Mesenchymal stem cell (in vitro differentiated cells and primary cell): Measurements from ENCODE around the gene TCF12.

ENCODE experiments used
- DNase-seq: peaks from one replicate; pipeline ENCODE4 v3.0.0-alpha.2; 2013
- H2AFZ ChIP-seq: one replicate; pipeline ENCODE4 v1.6.1; 2013; ENCODE audit warnings: low read depth, mild to moderate bottlenecking, control low read depth, inconsistent platforms, low read length, moderate library complexity
- H2AK5ac ChIP-seq: 2 replicates; pipeline ENCODE4 v1.6.1; 2013; ENCODE audit warnings: low read length, moderate library complexity, mild to moderate bottlenecking, inconsistent platforms; ENCODE audit not compliant: severe bottlenecking
- H2BK120ac ChIP-seq: one replicate; pipeline ENCODE4 v1.6.1; 2013; ENCODE audit warnings: low read depth, mild to moderate bottlenecking, inconsistent platforms, low read length, moderate library complexity
- H2BK12ac ChIP-seq, 2 experiments: one replicate each; pipeline ENCODE4 v1.6.1; 2013; ENCODE audit warnings: inconsistent platforms in 2 of 2, low read length in 2 of 2, mild to moderate bottlenecking in 2 of 2, moderate library complexity in 2 of 2, control low read depth in 1 of 2
- H2BK15ac ChIP-seq: one replicate; pipeline ENCODE4 v1.6.1; 2013; ENCODE audit warnings: mild to moderate bottlenecking, low read depth, inconsistent platforms; ENCODE audit not compliant: poor library complexity, severe bottlenecking
- H2BK5ac ChIP-seq: 2 replicates; pipeline ENCODE4 v1.6.1; 2013; ENCODE audit warnings: low read depth, mild to moderate bottlenecking, low read length, control low read depth, inconsistent platforms; ENCODE audit not compliant: poor library complexity, severe bottlenecking
- H3K14ac ChIP-seq, 2 experiments: one replicate each; pipeline ENCODE4 v1.6.1; 2013; ENCODE audit warnings: inconsistent platforms in 2 of 2, low read length in 2 of 2, control low read depth in 1 of 2, mild to moderate bottlenecking in 1 of 2, moderate library complexity in 1 of 2
- H3K18ac ChIP-seq, 2 experiments: one replicate each; pipeline ENCODE4 v1.6.1; 2013; ENCODE audit warnings: inconsistent platforms in 2 of 2, low read length in 2 of 2, control low read depth in 1 of 2, low read depth in 1 of 2, mild to moderate bottlenecking in 1 of 2
- H3K23ac ChIP-seq, 2 experiments: one replicate each; pipeline ENCODE4 v1.6.1; 2013; ENCODE audit warnings: inconsistent platforms in 2 of 2, low read length in 2 of 2, mild to moderate bottlenecking in 2 of 2, moderate library complexity in 2 of 2, control low read depth in 1 of 2
- H3K27ac ChIP-seq: 2 replicates; pipeline ENCODE4 v1.5.1; 2013; ENCODE audit warnings: mild to moderate bottlenecking, moderate library complexity, low read length, control low read depth, inconsistent platforms; ENCODE audit not compliant: poor library complexity, severe bottlenecking
- H3K27me3 ChIP-seq, 2 experiments: 2 replicates each; pipeline versions ENCODE4 v1.6.1 to v1.7.0; 2013; ENCODE audit warnings: low read length in 2 of 2, mild to moderate bottlenecking in 2 of 2, moderate library complexity in 2 of 2, control low read depth in 1 of 2, inconsistent platforms in 1 of 2; ENCODE audit not compliant: control insufficient read depth in 1 of 2, insufficient read depth in 1 of 2
- H3K36me3 ChIP-seq, 2 experiments: 2 replicates each; pipeline versions ENCODE4 v1.6.1 to v1.7.0; 2013; ENCODE audit warnings: low read length in 2 of 2, control low read depth in 1 of 2, inconsistent platforms in 1 of 2, low read depth in 1 of 2, mild to moderate bottlenecking in 1 of 2; ENCODE audit not compliant: insufficient read depth in 2 of 2, control insufficient read depth in 1 of 2
- H3K4ac ChIP-seq, 2 experiments: one replicate each; pipeline ENCODE4 v1.6.1; 2013; ENCODE audit warnings: inconsistent platforms in 2 of 2, low read length in 2 of 2, mild to moderate bottlenecking in 2 of 2, moderate library complexity in 2 of 2, control low read depth in 1 of 2, low read depth in 1 of 2
- H3K4me1 ChIP-seq: 2 replicates; pipeline ENCODE4 v1.6.1; 2013; ENCODE audit warnings: low read depth, low read length, control low read depth; ENCODE audit not compliant: control insufficient read depth, insufficient read depth
- H3K4me2 ChIP-seq: 2 replicates; pipeline ENCODE4 v1.6.1; 2013; ENCODE audit warnings: low read length, mild to moderate bottlenecking, inconsistent platforms; ENCODE audit not compliant: poor library complexity, severe bottlenecking
- H3K4me3 ChIP-seq, 2 experiments: 2 replicates each; pipeline versions ENCODE4 v1.5.1 to v1.7.0; 2013; ENCODE audit warnings: low read length in 2 of 2, mild to moderate bottlenecking in 2 of 2, control low read depth in 1 of 2, low read depth in 1 of 2; ENCODE audit not compliant: insufficient read depth in 1 of 2
- H3K79me1 ChIP-seq: replicated peaks from 2 replicates; pipeline ENCODE4 v1.6.1; 2013; ENCODE audit warnings: mild to moderate bottlenecking, control low read depth, low read length, inconsistent platforms; ENCODE audit not compliant: poor library complexity, severe bottlenecking
- H3K9ac ChIP-seq: 2 replicates; pipeline ENCODE4 v1.7.0; 2013; ENCODE audit warnings: mild to moderate bottlenecking, low read length, moderate library complexity
- H3K9me3 ChIP-seq: 2 replicates; pipeline ENCODE4 v1.7.0; 2013; ENCODE audit warnings: mild to moderate bottlenecking, low read length; ENCODE audit not compliant: control insufficient read depth
- H4K8ac ChIP-seq: one replicate; pipeline ENCODE4 v1.6.1; 2013; ENCODE audit warnings: inconsistent platforms, mild to moderate bottlenecking, low read length, moderate library complexity
- H4K91ac ChIP-seq: one replicate; pipeline ENCODE4 v1.6.1; 2013; ENCODE audit warnings: mild to moderate bottlenecking, low read length, inconsistent platforms
- WGBS: methylation state at CpG from one replicate; pipeline ENCODE4 v1.1.7; 2013; ENCODE audit warnings: mixed read lengths; 5-methylcytosine and 5-hydroxymethylcytosine counted together

TCF12 gene

DNA sequence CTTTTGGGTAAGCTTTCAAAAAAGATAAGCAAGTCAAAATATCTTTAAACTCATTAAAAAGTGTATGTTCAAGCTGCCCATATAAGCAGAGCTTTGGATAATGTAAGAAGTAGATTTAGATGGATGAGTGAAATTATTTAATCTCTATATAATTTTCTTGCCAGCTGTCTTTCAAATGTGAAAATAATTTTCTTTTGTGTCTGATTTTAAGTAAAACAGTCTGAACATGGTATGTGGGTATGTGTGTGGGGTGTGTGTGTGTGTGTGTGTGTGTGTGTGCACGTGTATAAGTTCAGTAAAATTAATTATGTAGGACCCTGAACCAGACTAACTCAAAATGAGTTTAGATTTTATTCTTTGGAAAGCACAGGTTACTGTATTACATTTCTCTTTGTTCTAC lies 302.7 kb downstream of the TCF12 start:
- Histone ChIP-seq H2AK5ac (no peak overlapping the region), H3K79me1 (peaks cover 1% of the 10 kb centered on the region), H3K36me3 (no peaks in the 10 kb centered on the region), H3K27me3 (no peaks in the 10 kb centered on the region), H3K27ac (no peak overlapping the region), H4K91ac (no peak overlapping the region), H3K4ac (no peak overlapping the region), H2AFZ (no peak overlapping the region), H3K23ac (no peak overlapping the region), H3K4me1 (no peaks in the 10 kb centered on the region), H3K14ac (no peak overlapping the region), H2BK5ac (no peak overlapping the region), H2BK12ac (no peak overlapping the region), H3K9ac (peak overlapping the region; percentile 83), H4K8ac (no peak overlapping the region), H3K18ac (no peak overlapping the region), H3K4me3 (peak overlapping the region in 1 of 2 experiments; percentile 76), H3K4me2 (no peak overlapping the region), H2BK15ac (no peak overlapping the region), H3K9me3 (no peaks in the 10 kb centered on the region), H2BK120ac (no peak overlapping the region)
- 10% methylated on average over 1 of the region's 1 CpG for WGBS
- DNase-seq, result no peak

DNA sequence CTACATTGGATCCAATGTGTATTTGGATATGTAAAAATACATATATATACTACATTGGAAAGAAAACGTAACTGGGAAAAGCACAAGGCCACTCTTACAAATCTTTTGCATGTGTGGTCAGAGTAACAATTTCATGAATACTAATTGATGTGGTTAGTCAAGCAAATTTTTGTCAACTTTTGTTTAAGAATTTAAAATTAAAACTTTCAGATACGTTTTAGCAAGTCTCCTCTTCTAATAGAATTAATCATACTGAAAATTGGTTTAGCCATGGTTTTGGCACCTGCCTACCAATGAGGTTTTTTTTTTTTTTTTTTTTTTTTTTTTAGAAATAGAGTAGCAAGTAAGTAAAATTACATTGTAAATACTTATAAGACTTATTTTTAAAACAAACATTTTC lies 304.9 kb downstream of the TCF12 start:
- no peak overlapping the region for H2BK120ac ChIP-seq
- no peak overlapping the region for H2BK15ac ChIP-seq
- peaks cover 1% of the 10 kb centered on the region for H3K79me1 ChIP-seq
- H2BK12ac ChIP-seq, result no peak overlapping the region
- no peak overlapping the region for H3K4me2 ChIP-seq
- no peak for DNase-seq
- no peak overlapping the region for H3K9ac ChIP-seq
- no peaks in the 10 kb centered on the region for H3K4me1 ChIP-seq
- H2AK5ac ChIP-seq, result no peak overlapping the region
- no peaks in the 10 kb centered on the region for H3K27me3 ChIP-seq
- H3K27ac ChIP-seq, result no peak overlapping the region
- H3K14ac ChIP-seq, result no peak overlapping the region
- no peak overlapping the region for H3K4ac ChIP-seq
- H3K18ac ChIP-seq, result no peak overlapping the region
- no peak overlapping the region for H2AFZ ChIP-seq
- H2BK5ac ChIP-seq, result no peak overlapping the region
- no peak overlapping the region for H4K91ac ChIP-seq
- no peak overlapping the region for H3K23ac ChIP-seq
- H4K8ac ChIP-seq, result no peak overlapping the region
- no peaks in the 10 kb centered on the region for H3K36me3 ChIP-seq
- no peak overlapping the region for H3K4me3 ChIP-seq
- no CpG with 5 or more reads among the region's 2 CpGs for WGBS
- no peaks in the 10 kb centered on the region for H3K9me3 ChIP-seq

DNA sequence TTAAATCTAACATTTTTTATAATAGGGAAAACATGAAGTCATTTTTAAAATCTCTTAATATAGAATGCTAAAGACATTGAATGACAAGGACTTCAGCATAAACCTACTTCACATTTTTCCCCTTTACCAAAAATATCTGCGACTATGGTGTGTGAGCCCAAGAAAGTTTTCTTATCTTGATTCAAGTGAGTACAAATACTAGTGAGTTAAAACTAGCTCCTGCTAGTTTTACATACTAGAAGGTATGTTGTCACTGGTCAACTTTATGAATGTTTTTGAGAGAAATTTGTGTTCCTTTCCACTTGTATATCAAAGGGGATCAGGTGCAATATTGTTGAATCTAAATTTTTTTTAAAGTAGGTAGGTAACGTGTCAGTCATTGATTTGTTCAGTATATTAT lies 305.4 kb downstream of the TCF12 start:
- H3K36me3 ChIP-seq, result no peaks in the 10 kb centered on the region
- H4K91ac ChIP-seq, result no peak overlapping the region
- no peak for DNase-seq
- H2AK5ac ChIP-seq, result no peak overlapping the region
- H2AFZ ChIP-seq, result no peak overlapping the region
- no peak overlapping the region for H3K4ac ChIP-seq
- peaks cover 1% of the 10 kb centered on the region for H3K79me1 ChIP-seq
- H2BK5ac ChIP-seq, result no peak overlapping the region
- H3K27me3 ChIP-seq, result no peaks in the 10 kb centered on the region
- no peak overlapping the region for H4K8ac ChIP-seq
- H3K14ac ChIP-seq, result no peak overlapping the region
- H3K9ac ChIP-seq, result no peak overlapping the region
- H2BK15ac ChIP-seq, result no peak overlapping the region
- H3K9me3 ChIP-seq, result no peaks in the 10 kb centered on the region
- WGBS, result no CpG with 5 or more reads among the region's 2 CpGs
- H3K4me3 ChIP-seq, result no peak overlapping the region
- no peaks in the 10 kb centered on the region for H3K4me1 ChIP-seq
- no peak overlapping the region for H2BK12ac ChIP-seq
- no peak overlapping the region for H2BK120ac ChIP-seq
- no peak overlapping the region for H3K23ac ChIP-seq
- no peak overlapping the region for H3K27ac ChIP-seq
- no peak overlapping the region for H3K4me2 ChIP-seq
- no peak overlapping the region for H3K18ac ChIP-seq

DNA sequence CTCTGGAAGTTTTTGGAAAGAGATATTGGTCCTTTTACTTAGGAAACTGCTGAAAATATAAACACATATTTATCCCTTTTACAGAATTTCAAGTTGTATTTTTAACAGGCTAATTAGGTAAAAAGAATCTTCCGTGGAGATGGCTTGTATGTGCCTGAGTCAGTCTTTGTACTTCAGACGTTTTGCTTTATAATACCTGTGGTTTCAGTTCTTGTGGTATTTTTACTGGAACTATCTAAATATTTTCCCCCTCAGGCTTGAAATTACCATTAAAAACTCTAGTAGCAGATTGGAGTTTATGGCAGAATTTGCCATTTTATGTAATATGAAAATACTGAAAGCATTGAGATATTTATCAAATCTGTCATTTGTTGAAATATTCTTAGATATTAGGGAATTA lies 306.2 kb downstream of the TCF12 start:
- H3K4me3 ChIP-seq, result no peak overlapping the region
- no peak overlapping the region for H3K18ac ChIP-seq
- no peaks in the 10 kb centered on the region for H3K4me1 ChIP-seq
- no peak overlapping the region for H3K23ac ChIP-seq
- no peak overlapping the region for H3K4ac ChIP-seq
- H2AK5ac ChIP-seq, result no peak overlapping the region
- H2BK120ac ChIP-seq, result no peak overlapping the region
- H4K8ac ChIP-seq, result no peak overlapping the region
- peak overlapping the region; percentile 35 for H3K9ac ChIP-seq
- peak; percentile 35 for DNase-seq
- no peak overlapping the region for H3K4me2 ChIP-seq
- no CpG with 5 or more reads among the region's 2 CpGs for WGBS
- no peak overlapping the region for H3K27ac ChIP-seq
- no peak overlapping the region for H2BK12ac ChIP-seq
- H2AFZ ChIP-seq, result no peak overlapping the region
- no peak overlapping the region for H2BK5ac ChIP-seq
- peaks cover 1% of the 10 kb centered on the region for H3K79me1 ChIP-seq
- H3K9me3 ChIP-seq, result no peaks in the 10 kb centered on the region
- no peaks in the 10 kb centered on the region for H3K36me3 ChIP-seq
- no peaks in the 10 kb centered on the region for H3K27me3 ChIP-seq
- H4K91ac ChIP-seq, result no peak overlapping the region
- no peak overlapping the region for H3K14ac ChIP-seq
- no peak overlapping the region for H2BK15ac ChIP-seq
